Endothelial cell of umbilical vein (primary cell): ENCODE results near the gene GALNT17. TPM values are rescaled to one million over a fixed set of nuclear protein-coding genes. Genes with fewer than 3 reads are reported as not detected.

Experiments
- BruUV-seq: library from RNA; stranded (reverse); fragments of 400-500 nt; replicated peaks from 2 replicates; lab custom pipeline; 2021; lab: Mats Ljungman, UMichigan
- CTCF ChIA-PET: fragments of 300-600, 350-600 bp; sonication (Branson Sonifier 250); formaldehyde crosslinking; loops from one replicate; lab custom pipeline; 2021; ENCODE audit warnings: antibody characterized with exemption, inconsistent platforms; lab: Charles Lee
- POLR2A ChIA-PET: fragments of 300-600, 350-600 bp; sonication (Branson Sonifier 250); formaldehyde crosslinking; loops from one replicate; lab custom pipeline; 2021; ENCODE audit warnings: antibody characterized with exemption, inconsistent platforms; lab: Charles Lee
- DNase-seq: peaks from one replicate; pipeline ENCODE4 v3.0.0-alpha.2; 2011; ENCODE audit warnings: low read depth, low spot score
- FAIRE-seq: peaks from 2 replicates; lab custom pipeline; 2011; peaks lifted over from hg19 to GRCh38; lab: Jason Lieb, UNC
- H2AFZ ChIP-seq: 2 replicates; pipeline ENCODE4 v1.6.0; 2012; ENCODE audit warnings: low read depth, low read length, control low read depth, inconsistent platforms
- H3K27ac ChIP-seq: 2 replicates; pipeline ENCODE4 v1.5.1; 2011; ENCODE audit warnings: low read depth, mild to moderate bottlenecking, control low read depth, low read length, moderate library complexity; ENCODE audit not compliant: insufficient read depth
- H3K27me3 ChIP-seq, 2 experiments: 2 replicates each; pipeline versions ENCODE4 v1.6.0 to v1.6.1; 2011; ENCODE audit warnings: low read length in 2 of 2, mixed read lengths in 1 of 2; ENCODE audit not compliant: control insufficient read depth in 2 of 2, insufficient read depth in 2 of 2
- H3K36me3 ChIP-seq, 2 experiments: 2 replicates in 1 of 2; 3 replicates in 1 of 2; pipeline ENCODE4 v1.5.1; 2011; ENCODE audit warnings: low read length in 2 of 2, mild to moderate bottlenecking in 1 of 2, moderate library complexity in 1 of 2; ENCODE audit not compliant: control insufficient read depth in 2 of 2, insufficient read depth in 2 of 2; ENCODE audit errors: extremely low read depth in 1 of 2
- H3K4me1 ChIP-seq: 3 replicates; pipeline ENCODE4 v1.5.1; 2011; ENCODE audit warnings: mild to moderate bottlenecking, low read length; ENCODE audit not compliant: control insufficient read depth, insufficient read depth; ENCODE audit errors: extremely low read depth
- H3K4me2 ChIP-seq: 2 replicates; pipeline ENCODE4 v1.6.1; 2011; ENCODE audit warnings: low read length, control low read depth, mixed read lengths; ENCODE audit not compliant: insufficient read depth
- H3K4me3 ChIP-seq, 3 experiments: fragments of 200-600 bp in 1 of 3; sonication (generic), shearing (Covaris generic) in 1 of 3; replicated peaks in 1 of 3; 2 replicates each; pipeline ENCODE4 v1.5.1; 2011 to 2016; ENCODE audit warnings: control low read depth in 3 of 3, low read length in 3 of 3, mild to moderate bottlenecking in 2 of 3, inconsistent platforms in 1 of 3, low read depth in 1 of 3, moderate library complexity in 1 of 3; ENCODE audit not compliant: insufficient read depth in 1 of 3
- H3K79me2 ChIP-seq: 2 replicates; pipeline ENCODE4 v1.6.0; 2012; ENCODE audit warnings: low read length, inconsistent platforms; ENCODE audit not compliant: control insufficient read depth, insufficient read depth
- H3K9ac ChIP-seq: replicated peaks from 2 replicates; pipeline ENCODE3; 2011; ENCODE audit warnings: low read length, control low read depth; ENCODE audit not compliant: insufficient read depth; ENCODE audit errors: extremely low read depth
- H3K9me1 ChIP-seq: replicated peaks from 3 replicates; pipeline ENCODE4 v1.6.0; 2011; ENCODE audit warnings: mild to moderate bottlenecking, low read length; ENCODE audit not compliant: control insufficient read depth, insufficient read depth; ENCODE audit errors: extremely low read depth
- H3K9me3 ChIP-seq: replicated peaks from 2 replicates; pipeline ENCODE4 v1.5.1; 2012; ENCODE audit warnings: low read length, inconsistent platforms; ENCODE audit not compliant: control insufficient read depth, insufficient read depth
- H4K20me1 ChIP-seq: replicated peaks from 2 replicates; pipeline ENCODE3; 2011; ENCODE audit warnings: mild to moderate bottlenecking, low read length; ENCODE audit not compliant: control insufficient read depth, insufficient read depth; ENCODE audit errors: extremely low read depth
- CTCF ChIP-seq, 2 donors: IDR thresholded peaks; 1 replicate in 1 of 2; 2 replicates in 1 of 2; pipeline ENCODE4 v1.5.1; 2011; ENCODE audit warnings: low read length in 2 of 2, mild to moderate bottlenecking in 2 of 2, moderate library complexity in 2 of 2, control low read depth in 1 of 2, inconsistent platforms in 1 of 2, low read depth in 1 of 2; ENCODE audit not compliant: insufficient read depth in 1 of 2; ENCODE audit errors: extremely low read depth in 1 of 2
- EZH2 ChIP-seq: IDR thresholded peaks from 2 replicates; pipeline ENCODE4 v1.6.1; 2012; ENCODE audit warnings: borderline replicate concordance, low read depth, mild to moderate bottlenecking, moderate library complexity, low read length, inconsistent platforms; ENCODE audit not compliant: severe bottlenecking
- FOS ChIP-seq: IDR thresholded peaks from 2 replicates; pipeline ENCODE4 v1.6.1; 2011; ENCODE audit warnings: mild to moderate bottlenecking, low read length, moderate library complexity, borderline replicate concordance; ENCODE audit not compliant: insufficient read depth
- GATA2 ChIP-seq: IDR thresholded peaks from 2 replicates; pipeline ENCODE4 v1.7.0; 2011; ENCODE audit warnings: low read depth, mild to moderate bottlenecking, moderate library complexity, mixed read lengths, low read length; ENCODE audit not compliant: insufficient read length, insufficient read depth
- JUN ChIP-seq: IDR thresholded peaks from 2 replicates; pipeline ENCODE4 v1.6.1; 2011; ENCODE audit warnings: borderline replicate concordance, low read depth; ENCODE audit not compliant: insufficient read length, insufficient read depth
- MAX ChIP-seq: IDR thresholded peaks from 2 replicates; pipeline ENCODE4 v1.6.1; 2011; ENCODE audit not compliant: insufficient read depth, insufficient read length
- MYC ChIP-seq: IDR thresholded peaks from one replicate; pipeline ENCODE4 v1.6.1; 2011; ENCODE audit warnings: mild to moderate bottlenecking, low read depth, low read length
- POLR2A ChIP-seq: IDR thresholded peaks from 2 replicates; pipeline ENCODE4 v1.6.1; 2012; ENCODE audit warnings: low read depth, mild to moderate bottlenecking, control low read depth, low read length
- POLR2AphosphoS5 ChIP-seq: IDR thresholded peaks from 2 replicates; pipeline ENCODE4 v1.6.1; 2012; ENCODE audit warnings: low read depth, mild to moderate bottlenecking, control low read depth, low read length, moderate library complexity; ENCODE audit not compliant: insufficient read depth
- dilution Hi-C: fragments of 300-500 bp; cut with MboI; formaldehyde crosslinking; loops from one replicate; pipeline ENCODE4 v1.15.0; 2019; ENCODE audit warnings: low sequenced_read_pairs; ENCODE audit not compliant: extremely low pct_ligation_motif_present
- intact Hi-C: fragments of 100-400 bp; cut with micrococcal nuclease; formaldehyde crosslinking; loops from one replicate; pipeline ENCODE4 v1.10.0; 2022
- polyA plus RNA-seq, 4 experiments: library from polyadenylated mRNA; depleted of rRNA in 3 of 4; stranded (reverse) in 3 of 4; unstranded in 1 of 4; fragments of >200 nt; gene quantifications; 2 replicates each; pipeline versions ENCODE4 v1.2.1 to v1.2.3, GENCODE V29; 2011 to 2012; ENCODE audit warnings: missing spikeins in 1 of 4
- total RNA-seq: library from RNA; stranded (reverse); gene quantifications from 2 replicates; pipeline ENCODE4 v1.2.3, GENCODE V29; 2021

Gene GALNT17
- total and polyA plus RNA-seq, 2 donors (not counting 3 experiments of a cell fraction or from before 2014, with no cell fraction given), result not detected

GRCh38 chr7:71482284-71482683 lies 350.3 kb downstream of the GALNT17 start:
- Histone ChIP-seq H3K9me3 (no peaks in the 10 kb centered on the region), H3K9ac (no peak overlapping the region), H3K4me2 (no peak overlapping the region), H3K27ac (no peak overlapping the region), H3K4me1 (no peaks in the 10 kb centered on the region), H3K79me2 (no peaks in the 10 kb centered on the region), H3K36me3 (no peaks in the 10 kb centered on the region), H3K4me3 (no peak overlapping the region), H3K9me1 (no peaks in the 10 kb centered on the region), H4K20me1 (no peaks in the 10 kb centered on the region), H2AFZ (no peak overlapping the region), H3K27me3 (no peaks in the 10 kb centered on the region)
- CTCF ChIA-PET, result no interaction called here
- no peak for TF ChIP-seq MYC
- no peak for TF ChIP-seq FOS
- no peak for TF ChIP-seq MAX
- no peak for TF ChIP-seq POLR2A
- TF ChIP-seq POLR2AphosphoS5, result no peak
- no peak for TF ChIP-seq CTCF (IDR thresholded peaks at IDR 0.05; ENCODE audit: extremely low read depth in 1 of 2, insufficient read depth in 1 of 2, low read depth in 1 of 2, low read length in 2 of 2)
- no peak for TF ChIP-seq EZH2
- TF ChIP-seq JUN, result no peak
- no peak for TF ChIP-seq GATA2
- FAIRE-seq, result no peak
- POLR2A ChIA-PET, result no interaction called here
- BruUV-seq, result no TSS peak
- intact Hi-C loops, result no loop called here
- no peak for DNase-seq
- dilution Hi-C loops, result no loop called here
